Measurements from ENCODE around the gene ADAMTSL1.

DNA sequence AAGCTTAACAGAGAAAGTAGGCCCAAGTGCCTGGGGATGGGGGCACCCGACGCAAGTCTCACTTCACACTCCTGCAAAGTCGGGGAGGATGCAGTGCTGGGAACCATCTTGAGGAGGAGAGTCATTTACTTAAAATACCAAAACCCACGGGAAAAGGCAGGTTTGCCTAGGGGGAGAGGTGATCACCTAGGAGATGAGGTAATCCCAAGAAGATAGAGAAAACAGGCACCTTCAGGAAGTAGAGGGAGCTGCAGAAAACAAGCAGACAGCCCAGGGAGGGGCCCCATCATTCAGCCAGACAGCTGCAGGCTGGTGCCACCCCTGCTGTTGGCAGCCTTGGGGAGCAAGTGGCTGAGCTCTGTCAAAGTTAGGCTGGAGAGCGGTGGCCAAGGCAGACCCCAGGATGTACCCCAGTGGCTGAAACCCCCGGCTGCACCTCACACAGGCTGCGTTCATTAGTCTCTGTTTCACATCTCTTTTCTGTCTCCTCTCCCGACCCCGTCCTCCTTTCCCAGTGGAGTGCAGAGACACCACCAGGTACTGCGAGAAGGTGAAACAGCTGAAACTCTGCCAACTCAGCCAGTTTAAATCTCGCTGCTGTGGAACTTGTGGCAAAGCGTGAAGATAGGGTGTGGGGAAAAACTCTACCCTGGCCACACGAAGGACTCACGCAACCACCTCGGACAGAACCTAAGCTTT lies 434.1 kb downstream of the ADAMTSL1 start:
- TF ChIP-seq, protein P1, sequence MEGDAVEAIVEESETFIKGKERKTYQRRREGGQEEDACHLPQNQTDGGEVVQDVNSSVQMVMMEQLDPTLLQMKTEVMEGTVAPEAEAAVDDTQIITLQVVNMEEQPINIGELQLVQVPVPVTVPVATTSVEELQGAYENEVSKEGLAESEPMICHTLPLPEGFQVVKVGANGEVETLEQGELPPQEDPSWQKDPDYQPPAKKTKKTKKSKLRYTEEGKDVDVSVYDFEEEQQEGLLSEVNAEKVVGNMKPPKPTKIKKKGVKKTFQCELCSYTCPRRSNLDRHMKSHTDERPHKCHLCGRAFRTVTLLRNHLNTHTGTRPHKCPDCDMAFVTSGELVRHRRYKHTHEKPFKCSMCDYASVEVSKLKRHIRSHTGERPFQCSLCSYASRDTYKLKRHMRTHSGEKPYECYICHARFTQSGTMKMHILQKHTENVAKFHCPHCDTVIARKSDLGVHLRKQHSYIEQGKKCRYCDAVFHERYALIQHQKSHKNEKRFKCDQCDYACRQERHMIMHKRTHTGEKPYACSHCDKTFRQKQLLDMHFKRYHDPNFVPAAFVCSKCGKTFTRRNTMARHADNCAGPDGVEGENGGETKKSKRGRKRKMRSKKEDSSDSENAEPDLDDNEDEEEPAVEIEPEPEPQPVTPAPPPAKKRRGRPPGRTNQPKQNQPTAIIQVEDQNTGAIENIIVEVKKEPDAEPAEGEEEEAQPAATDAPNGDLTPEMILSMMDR (IDR thresholded peaks at IDR 0.05), result no peak
- TF ChIP-seq JAZF1 (CRISPR knock-in tag; IDR thresholded peaks at IDR 0.05), result no peak
- no peak for TF ChIP-seq ESRRA (CRISPR knock-in tag; IDR thresholded peaks at IDR 0.05; ENCODE audit: borderline replicate concordance)
- TF ChIP-seq SMAD3 (CRISPR knock-in tag; IDR thresholded peaks at IDR 0.05; ENCODE audit: borderline replicate concordance), result no peak
